Neural progenitor cell (in vitro differentiated cells): ENCODE data around the gene BEAN1.

Experiments used
- EZH2 ChIP-seq: fragments of 200-600 bp; sonication (generic); IDR thresholded peaks from 2 replicates; pipeline ENCODE4 v1.6.1; 2017; ENCODE audit warnings: antibody characterized with exemption, mild to moderate bottlenecking, moderate library complexity
- EZH2phosphoT487 ChIP-seq: fragments of 200-600 bp; sonication (generic); IDR thresholded peaks from 2 replicates; pipeline ENCODE4 v1.6.1; 2017; ENCODE audit warnings: antibody characterized with exemption
- TF ChIP-seq, protein P1 (sequence below): fragments of 200-600 bp; sonication (generic); IDR thresholded peaks from 2 replicates; pipeline ENCODE4 v1.5.1; 2017; ENCODE audit warnings: antibody characterized with exemption, mild to moderate bottlenecking

- no peak for TF ChIP-seq EZH2
- TF ChIP-seq, protein P1, sequence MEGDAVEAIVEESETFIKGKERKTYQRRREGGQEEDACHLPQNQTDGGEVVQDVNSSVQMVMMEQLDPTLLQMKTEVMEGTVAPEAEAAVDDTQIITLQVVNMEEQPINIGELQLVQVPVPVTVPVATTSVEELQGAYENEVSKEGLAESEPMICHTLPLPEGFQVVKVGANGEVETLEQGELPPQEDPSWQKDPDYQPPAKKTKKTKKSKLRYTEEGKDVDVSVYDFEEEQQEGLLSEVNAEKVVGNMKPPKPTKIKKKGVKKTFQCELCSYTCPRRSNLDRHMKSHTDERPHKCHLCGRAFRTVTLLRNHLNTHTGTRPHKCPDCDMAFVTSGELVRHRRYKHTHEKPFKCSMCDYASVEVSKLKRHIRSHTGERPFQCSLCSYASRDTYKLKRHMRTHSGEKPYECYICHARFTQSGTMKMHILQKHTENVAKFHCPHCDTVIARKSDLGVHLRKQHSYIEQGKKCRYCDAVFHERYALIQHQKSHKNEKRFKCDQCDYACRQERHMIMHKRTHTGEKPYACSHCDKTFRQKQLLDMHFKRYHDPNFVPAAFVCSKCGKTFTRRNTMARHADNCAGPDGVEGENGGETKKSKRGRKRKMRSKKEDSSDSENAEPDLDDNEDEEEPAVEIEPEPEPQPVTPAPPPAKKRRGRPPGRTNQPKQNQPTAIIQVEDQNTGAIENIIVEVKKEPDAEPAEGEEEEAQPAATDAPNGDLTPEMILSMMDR: no peak
- TF ChIP-seq EZH2phosphoT487: no peak
Measured at GRCh38 chr16:66479661-66480264, 52.7 kb downstream of the BEAN1 start.
